Measurements from ENCODE around the gene HBA2.

The HBA2 gene

GRCh38 chr16:140175-140857, 32.4 kb upstream of the HBA2 start:
- Histone ChIP-seq H3K18ac (ENCODE audit: low read length) (no peak overlapping the region), H3K4ac (ENCODE audit: low read length) (no peak overlapping the region), H3K14ac (ENCODE audit: low read length) (no peak overlapping the region), H2AK5ac (ENCODE audit: low read depth, low read length) (no peak overlapping the region), H2BK12ac (ENCODE audit: low read length) (no peak overlapping the region), H3K9ac (ENCODE audit: low read depth, low read length, poor library complexity) (no peak overlapping the region), H3K4me1 (ENCODE audit: control insufficient read depth in 2 of 2, insufficient read depth in 1 of 2, low read depth in 1 of 2, low read length in 2 of 2) (peaks cover 0 to 7% of the 10 kb centered on the region in 2 donors), H3K23ac (ENCODE audit: low read depth, low read length, poor library complexity) (no peak overlapping the region), H3K79me1 (ENCODE audit: low read depth, low read length) (no peaks in the 10 kb centered on the region), H3K4me2 (ENCODE audit: insufficient read depth, low read length, poor library complexity, severe bottlenecking) (no peak overlapping the region), H4K91ac (ENCODE audit: low read depth, low read length, poor library complexity) (no peak overlapping the region), H2BK120ac (ENCODE audit: low read depth, low read length) (no peak overlapping the region), H3K4me3 (ENCODE audit: low read length in 2 of 2) (no peak overlapping the region), H4K8ac (ENCODE audit: low read depth, low read length) (no peak overlapping the region), H3K27me3 (ENCODE audit: control insufficient read depth in 3 of 3, insufficient read depth in 3 of 3, low read depth in 1 of 3, low read length in 3 of 3) (no peaks in the 10 kb centered on the region), H2BK15ac (ENCODE audit: low read length) (no peak overlapping the region), H3K9me3 (replicated peaks in 1 of 2; ENCODE audit: control insufficient read depth in 2 of 2, insufficient read depth in 1 of 2, low read depth in 1 of 2, low read length in 2 of 2) (no peaks in the 10 kb centered on the region), H3K36me3 (replicated peaks in 1 of 2; ENCODE audit: control insufficient read depth in 2 of 2, insufficient read depth in 2 of 2, low read length in 2 of 2) (no peaks in the 10 kb centered on the region), H2BK5ac (ENCODE audit: low read length) (no peak overlapping the region), H2AFZ (ENCODE audit: low read length) (no peak overlapping the region), H3K27ac (replicated peaks; ENCODE audit: low read length) (no peak overlapping the region)
- no peak for DNase-seq (ENCODE audit: low spot score)
- no CpG with 5 or more reads among the region's 10 CpGs for WGBS, 2 donors (ENCODE audit: extremely low coverage in 2 of 2, insufficient read length in 2 of 2, insufficient replicate concordance in 1 of 2)

- no peak for DNase-seq (ENCODE audit: low spot score)
- WGBS, 2 donors (ENCODE audit: extremely low coverage in 2 of 2, insufficient read length in 2 of 2, insufficient replicate concordance in 1 of 2), result no CpG with 5 or more reads among the region's 12 CpGs
- Histone ChIP-seq H3K4ac (ENCODE audit: low read length) (no peak overlapping the region), H2BK5ac (ENCODE audit: low read length) (no peak overlapping the region), H3K79me1 (ENCODE audit: low read depth, low read length) (no peaks in the 10 kb centered on the region), H4K91ac (ENCODE audit: low read depth, low read length, poor library complexity) (peak overlapping the region; percentile 20), H3K9ac (ENCODE audit: low read depth, low read length, poor library complexity) (peak overlapping the region; percentile 70), H3K4me3 (ENCODE audit: low read length in 2 of 2) (no peak overlapping the region), H2BK15ac (ENCODE audit: low read length) (peak overlapping the region; percentile 21), H3K9me3 (replicated peaks in 1 of 2; ENCODE audit: control insufficient read depth in 2 of 2, insufficient read depth in 1 of 2, low read depth in 1 of 2, low read length in 2 of 2) (no peaks in the 10 kb centered on the region), H3K4me1 (ENCODE audit: control insufficient read depth in 2 of 2, insufficient read depth in 1 of 2, low read depth in 1 of 2, low read length in 2 of 2) (peaks cover 0 to 7% of the 10 kb centered on the region in 2 donors), H2BK12ac (ENCODE audit: low read length) (no peak overlapping the region), H3K14ac (ENCODE audit: low read length) (no peak overlapping the region), H4K8ac (ENCODE audit: low read depth, low read length) (no peak overlapping the region), H3K4me2 (ENCODE audit: insufficient read depth, low read length, poor library complexity, severe bottlenecking) (no peak overlapping the region), H3K27ac (replicated peaks; ENCODE audit: low read length) (no peak overlapping the region), H3K36me3 (replicated peaks in 1 of 2; ENCODE audit: control insufficient read depth in 2 of 2, insufficient read depth in 2 of 2, low read length in 2 of 2) (no peaks in the 10 kb centered on the region), H2AK5ac (ENCODE audit: low read depth, low read length) (no peak overlapping the region), H3K27me3 (ENCODE audit: control insufficient read depth in 3 of 3, insufficient read depth in 3 of 3, low read depth in 1 of 3, low read length in 3 of 3) (peaks cover 0 to 3% (median 0%) of the 10 kb centered on the region in 3 experiments), H2BK120ac (ENCODE audit: low read depth, low read length) (no peak overlapping the region), H3K23ac (ENCODE audit: low read depth, low read length, poor library complexity) (no peak overlapping the region), H3K18ac (ENCODE audit: low read length) (no peak overlapping the region), H2AFZ (ENCODE audit: low read length) (no peak overlapping the region)
These were observed 30.2 kb upstream of the HBA2 start for GRCh38 chr16:142405-142967.

GRCh38 chr16:143047-143446, 29.6 kb upstream of the HBA2 start:
- H4K91ac ChIP-seq (ENCODE audit: low read depth, low read length, poor library complexity), result no peak overlapping the region
- H4K8ac ChIP-seq (ENCODE audit: low read depth, low read length), result no peak overlapping the region
- no peak overlapping the region for H3K23ac ChIP-seq (ENCODE audit: low read depth, low read length, poor library complexity)
- H3K4me3 ChIP-seq (ENCODE audit: low read length in 2 of 2), result no peak overlapping the region
- no peak overlapping the region for H3K4ac ChIP-seq (ENCODE audit: low read length)
- no peaks in the 10 kb centered on the region for H3K36me3 ChIP-seq (replicated peaks in 1 of 2; ENCODE audit: control insufficient read depth in 2 of 2, insufficient read depth in 2 of 2, low read length in 2 of 2)
- H2BK5ac ChIP-seq (ENCODE audit: low read length), result peak overlapping the region; percentile 66
- H3K9me3 ChIP-seq (replicated peaks in 1 of 2; ENCODE audit: control insufficient read depth in 2 of 2, insufficient read depth in 1 of 2, low read depth in 1 of 2, low read length in 2 of 2), result no peaks in the 10 kb centered on the region
- no peak overlapping the region for H3K18ac ChIP-seq (ENCODE audit: low read length)
- H3K14ac ChIP-seq (ENCODE audit: low read length), result no peak overlapping the region
- H2BK12ac ChIP-seq (ENCODE audit: low read length), result no peak overlapping the region
- WGBS, 2 donors (ENCODE audit: extremely low coverage in 2 of 2, insufficient read length in 2 of 2, insufficient replicate concordance in 1 of 2), result no CpG with 5 or more reads among the region's 6 CpGs
- no peak overlapping the region for H3K27ac ChIP-seq (replicated peaks; ENCODE audit: low read length)
- H2AK5ac ChIP-seq (ENCODE audit: low read depth, low read length), result no peak overlapping the region
- H3K79me1 ChIP-seq (ENCODE audit: low read depth, low read length), result no peaks in the 10 kb centered on the region
- peak overlapping the region; percentile 75 for H2AFZ ChIP-seq (ENCODE audit: low read length)
- peaks cover 0 to 7% of the 10 kb centered on the region in 2 donors for H3K4me1 ChIP-seq (ENCODE audit: control insufficient read depth in 2 of 2, insufficient read depth in 1 of 2, low read depth in 1 of 2, low read length in 2 of 2)
- no peak overlapping the region for H3K4me2 ChIP-seq (ENCODE audit: insufficient read depth, low read length, poor library complexity, severe bottlenecking)
- no peak overlapping the region for H3K9ac ChIP-seq (ENCODE audit: low read depth, low read length, poor library complexity)
- peaks cover 0 to 6% (median 0%) of the 10 kb centered on the region in 3 experiments for H3K27me3 ChIP-seq (ENCODE audit: control insufficient read depth in 3 of 3, insufficient read depth in 3 of 3, low read depth in 1 of 3, low read length in 3 of 3)
- no peak for DNase-seq (ENCODE audit: low spot score)
- H2BK120ac ChIP-seq (ENCODE audit: low read depth, low read length), result no peak overlapping the region
- H2BK15ac ChIP-seq (ENCODE audit: low read length), result peak overlapping the region; percentile 21

GRCh38 chr16:143456-143855, 29.2 kb upstream of the HBA2 start:
- Histone ChIP-seq H3K23ac (ENCODE audit: low read depth, low read length, poor library complexity) (no peak overlapping the region), H3K4me3 (ENCODE audit: low read length in 2 of 2) (no peak overlapping the region), H3K4me2 (ENCODE audit: insufficient read depth, low read length, poor library complexity, severe bottlenecking) (no peak overlapping the region), H3K9ac (ENCODE audit: low read depth, low read length, poor library complexity) (no peak overlapping the region), H4K91ac (ENCODE audit: low read depth, low read length, poor library complexity) (no peak overlapping the region), H3K27me3 (ENCODE audit: control insufficient read depth in 3 of 3, insufficient read depth in 3 of 3, low read depth in 1 of 3, low read length in 3 of 3) (peaks cover 0 to 9% (median 0%) of the 10 kb centered on the region in 3 experiments), H2AFZ (ENCODE audit: low read length) (peak overlapping the region; percentile 75), H3K14ac (ENCODE audit: low read length) (no peak overlapping the region), H2AK5ac (ENCODE audit: low read depth, low read length) (peak overlapping the region; percentile 81), H2BK5ac (ENCODE audit: low read length) (peak overlapping the region; percentile 66), H3K4ac (ENCODE audit: low read length) (no peak overlapping the region), H3K9me3 (replicated peaks in 1 of 2; ENCODE audit: control insufficient read depth in 2 of 2, insufficient read depth in 1 of 2, low read depth in 1 of 2, low read length in 2 of 2) (no peaks in the 10 kb centered on the region), H2BK15ac (ENCODE audit: low read length) (peak overlapping the region; percentile 21), H2BK120ac (ENCODE audit: low read depth, low read length) (no peak overlapping the region), H2BK12ac (ENCODE audit: low read length) (peak overlapping the region; percentile 25), H3K27ac (replicated peaks; ENCODE audit: low read length) (no peak overlapping the region), H3K79me1 (ENCODE audit: low read depth, low read length) (no peaks in the 10 kb centered on the region), H4K8ac (ENCODE audit: low read depth, low read length) (no peak overlapping the region), H3K18ac (ENCODE audit: low read length) (no peak overlapping the region), H3K4me1 (ENCODE audit: control insufficient read depth in 2 of 2, insufficient read depth in 1 of 2, low read depth in 1 of 2, low read length in 2 of 2) (peaks cover 0 to 7% of the 10 kb centered on the region in 2 donors), H3K36me3 (replicated peaks in 1 of 2; ENCODE audit: control insufficient read depth in 2 of 2, insufficient read depth in 2 of 2, low read length in 2 of 2) (no peaks in the 10 kb centered on the region)
- DNase-seq (ENCODE audit: low spot score), result no peak
- no CpG with 5 or more reads among the region's 6 CpGs for WGBS, 2 donors (ENCODE audit: extremely low coverage in 2 of 2, insufficient read length in 2 of 2, insufficient replicate concordance in 1 of 2)

All from neuronal stem cell (in vitro differentiated cells).